Peyer's patch (tissue), 4 donors: ENCODE measurements around the gene ADAMTS7. TPM values are rescaled to one million over a fixed set of nuclear protein-coding genes. Genes with fewer than 3 reads are reported as not detected.
"Not testable (repeated sequence)": the region's sequence is repeated elsewhere in the genome, so short reads cannot be mapped to it uniquely, and the experiment has no call there.

Experiments used
- DNase-seq, 3 donors: peaks; one replicate each; pipeline ENCODE4 v3.0.0-alpha.2; 2017 to 2019
- H3K27ac ChIP-seq, 4 donors: fragments of 200-600 bp; sonication (generic); one replicate each; pipeline ENCODE4 v1.5.1; 2016 to 2019
- H3K27me3 ChIP-seq, 2 donors: fragments of 200-600 bp; sonication (generic); one replicate each; pipeline ENCODE4 v1.5.1; 2019
- H3K36me3 ChIP-seq, 3 donors: fragments of 200-600 bp; sonication (generic); one replicate each; pipeline ENCODE4 v1.5.1; 2016 to 2019
- H3K4me1 ChIP-seq, 4 donors: fragments of 200-600 bp; sonication (generic); one replicate each; pipeline ENCODE4 v1.5.1; 2016 to 2019
- H3K4me3 ChIP-seq, 4 donors: fragments of 200-600 bp; sonication (generic); 1 replicate in 3 of 4; 2 replicates in 1 of 4; pipeline ENCODE4 v1.5.1; 2016 to 2019; ENCODE audit warnings: mild to moderate bottlenecking in 1 of 4
- H3K9me3 ChIP-seq, 4 donors: fragments of 200-600 bp; sonication (generic); one replicate each; pipeline ENCODE4 v1.5.1; 2016 to 2019; ENCODE audit warnings: mild to moderate bottlenecking in 1 of 4
- POLR2A ChIP-seq, 2 donors: fragments of 450-650 bp; IDR thresholded peaks; one replicate each; pipeline ENCODE4 v1.5.1; 2017; ENCODE audit warnings: antibody characterized with exemption in 2 of 2, mild to moderate bottlenecking in 2 of 2, moderate library complexity in 2 of 2
- total RNA-seq, 4 donors: library from RNA; depleted of rRNA; stranded (reverse); fragments of >200 nt; gene quantifications; one replicate each; pipeline ENCODE4 v1.1.0, GENCODE V29; 2016
- TF ChIP-seq, protein P1 (sequence below), 6 experiments: fragments of 450-650 bp in 4 of 6; fragments of 200-600 bp in 2 of 6; sonication (generic) in 1 of 6; IDR thresholded peaks; one replicate each; pipeline ENCODE4 v1.5.1; 2017 to 2019; ENCODE audit warnings: antibody characterized with exemption in 6 of 6, mild to moderate bottlenecking in 3 of 6, moderate library complexity in 1 of 6

ADAMTS7 gene
- total RNA-seq, 4 donors from 2014 or later, result 0.18 to 24.8 (median 2.0) TPM

DNA sequence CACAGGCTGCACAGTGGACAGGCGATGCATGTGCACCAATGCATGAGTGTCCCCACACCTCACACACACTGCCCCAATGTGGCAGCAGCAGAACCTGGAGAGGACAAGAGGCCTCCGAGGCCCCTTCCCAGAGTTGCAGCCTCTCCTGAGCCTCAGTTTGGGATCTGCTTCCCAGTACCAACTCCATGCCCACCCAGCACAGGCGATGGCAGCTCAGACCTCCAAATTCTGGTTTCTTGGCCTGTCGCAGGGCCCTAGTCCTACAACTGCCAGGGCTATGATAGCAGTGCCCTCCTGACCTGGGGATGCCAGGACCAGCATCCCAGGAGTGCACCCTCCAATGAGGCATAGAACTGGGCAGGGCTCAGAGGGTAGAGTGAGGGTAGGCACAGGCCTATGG is 19.9 kb downstream of the ADAMTS7 start:
- no peaks in the 10 kb centered on the region for H3K36me3 ChIP-seq
- no peaks in the 10 kb centered on the region for H3K4me1 ChIP-seq
- TF ChIP-seq POLR2A (IDR thresholded peaks at IDR 0.05), result no peak
- TF ChIP-seq, protein P1, sequence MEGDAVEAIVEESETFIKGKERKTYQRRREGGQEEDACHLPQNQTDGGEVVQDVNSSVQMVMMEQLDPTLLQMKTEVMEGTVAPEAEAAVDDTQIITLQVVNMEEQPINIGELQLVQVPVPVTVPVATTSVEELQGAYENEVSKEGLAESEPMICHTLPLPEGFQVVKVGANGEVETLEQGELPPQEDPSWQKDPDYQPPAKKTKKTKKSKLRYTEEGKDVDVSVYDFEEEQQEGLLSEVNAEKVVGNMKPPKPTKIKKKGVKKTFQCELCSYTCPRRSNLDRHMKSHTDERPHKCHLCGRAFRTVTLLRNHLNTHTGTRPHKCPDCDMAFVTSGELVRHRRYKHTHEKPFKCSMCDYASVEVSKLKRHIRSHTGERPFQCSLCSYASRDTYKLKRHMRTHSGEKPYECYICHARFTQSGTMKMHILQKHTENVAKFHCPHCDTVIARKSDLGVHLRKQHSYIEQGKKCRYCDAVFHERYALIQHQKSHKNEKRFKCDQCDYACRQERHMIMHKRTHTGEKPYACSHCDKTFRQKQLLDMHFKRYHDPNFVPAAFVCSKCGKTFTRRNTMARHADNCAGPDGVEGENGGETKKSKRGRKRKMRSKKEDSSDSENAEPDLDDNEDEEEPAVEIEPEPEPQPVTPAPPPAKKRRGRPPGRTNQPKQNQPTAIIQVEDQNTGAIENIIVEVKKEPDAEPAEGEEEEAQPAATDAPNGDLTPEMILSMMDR (IDR thresholded peaks at IDR 0.05), result no peak
- no peaks in the 10 kb centered on the region for H3K9me3 ChIP-seq
- DNase-seq, result no peak
- H3K4me3 ChIP-seq, result no peak overlapping the region
- H3K27ac ChIP-seq, result no peak overlapping the region
- H3K27me3 ChIP-seq, result no peaks in the 10 kb centered on the region

DNA sequence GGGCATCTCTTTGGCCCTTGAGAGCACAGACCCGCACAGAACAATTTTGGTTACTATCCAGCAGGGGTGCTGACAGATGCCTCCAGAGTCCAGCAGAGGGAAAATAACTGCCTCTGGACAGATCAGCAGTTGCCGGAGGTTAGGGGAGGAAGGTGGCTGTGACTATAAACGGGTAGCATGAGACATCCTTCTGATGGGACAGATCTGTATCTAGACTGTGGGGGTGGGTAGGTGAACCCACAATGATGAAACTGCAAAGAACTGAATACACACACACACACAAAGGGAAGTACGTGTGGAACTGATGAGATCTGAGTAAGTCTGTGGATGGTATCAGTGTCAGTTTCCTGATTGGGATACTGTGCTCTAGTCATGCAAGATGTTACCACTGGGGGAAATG is 21.2 kb downstream of the ADAMTS7 start:
- Histone ChIP-seq H3K9me3 (no peaks in the 10 kb centered on the region), H3K36me3 (no peaks in the 10 kb centered on the region), H3K4me3 (no peak overlapping the region), H3K27ac (no peak overlapping the region), H3K4me1 (no peaks in the 10 kb centered on the region), H3K27me3 (no peaks in the 10 kb centered on the region)
- no peak for DNase-seq
- TF ChIP-seq, protein P1 (IDR thresholded peaks at IDR 0.05), result no peak
- TF ChIP-seq POLR2A (IDR thresholded peaks at IDR 0.05), result no peak

DNA sequence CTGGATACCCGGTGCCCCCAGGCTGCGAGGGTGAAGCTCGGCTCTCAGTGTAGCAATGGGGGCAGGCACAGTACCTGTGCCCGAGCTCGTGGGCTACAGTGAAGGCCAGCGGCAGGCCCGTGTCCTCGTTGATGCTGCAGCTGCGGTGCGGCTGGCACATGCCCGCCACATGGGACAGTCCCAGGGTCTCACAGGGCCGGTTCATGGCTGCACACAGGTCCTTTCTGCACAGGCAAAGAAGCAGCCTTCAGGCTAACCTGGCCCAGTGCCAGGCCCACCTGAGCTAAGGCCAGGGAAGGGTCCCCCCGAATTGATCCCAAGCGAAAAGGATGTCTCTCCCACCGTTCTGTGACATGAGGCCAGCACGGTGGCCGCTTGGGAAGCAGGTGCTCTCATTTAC is 21.6 kb downstream of the ADAMTS7 start:
- H3K27me3 ChIP-seq, result no peaks in the 10 kb centered on the region
- no peak overlapping the region for H3K4me3 ChIP-seq
- H3K36me3 ChIP-seq, result no peaks in the 10 kb centered on the region
- DNase-seq, result no peak
- TF ChIP-seq, protein P1 (IDR thresholded peaks at IDR 0.05), result no peak
- no peak for TF ChIP-seq POLR2A (IDR thresholded peaks at IDR 0.05)
- H3K4me1 ChIP-seq, result no peaks in the 10 kb centered on the region
- H3K9me3 ChIP-seq, result no peaks in the 10 kb centered on the region
- H3K27ac ChIP-seq, result no peak overlapping the region

DNA sequence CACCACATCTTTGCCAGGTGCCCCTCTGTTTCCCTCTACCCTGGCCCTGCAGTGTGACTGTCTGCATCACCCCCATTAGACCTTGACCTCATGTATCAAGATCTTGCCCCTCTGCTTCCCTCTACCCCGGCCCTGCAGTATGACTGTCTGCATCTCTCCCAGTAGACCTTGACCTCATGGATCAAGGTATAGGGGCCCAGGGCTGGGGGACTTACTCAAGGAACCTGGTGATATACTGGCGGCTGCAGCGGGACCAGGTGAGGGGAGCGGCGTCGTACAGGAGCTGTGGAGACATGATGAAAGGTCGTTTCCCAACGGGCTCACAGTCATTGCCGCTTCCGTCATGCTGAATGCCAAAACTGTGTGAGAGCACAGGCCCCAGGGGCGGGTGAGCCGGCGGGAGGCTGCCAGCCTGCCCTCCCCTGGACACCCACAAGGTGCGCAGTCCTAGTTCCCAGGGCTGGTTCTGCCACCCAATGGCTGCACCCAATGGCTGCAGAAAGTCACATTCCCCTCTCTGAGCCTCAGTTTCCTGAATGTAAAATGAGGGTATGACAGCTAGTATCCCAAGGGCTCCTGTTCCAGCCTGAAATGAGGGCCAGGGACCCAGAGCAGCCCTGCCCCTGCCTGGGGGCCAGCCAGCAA is 23.1 kb downstream of the ADAMTS7 start:
- Histone ChIP-seq H3K36me3 (no peaks in the 10 kb centered on the region), H3K9me3 (no peaks in the 10 kb centered on the region), H3K27ac (no peak overlapping the region), H3K27me3 (no peaks in the 10 kb centered on the region), H3K4me1 (no peaks in the 10 kb centered on the region), H3K4me3 (no peak overlapping the region)
- TF ChIP-seq, protein P1 (IDR thresholded peaks at IDR 0.05), result no peak
- TF ChIP-seq POLR2A (IDR thresholded peaks at IDR 0.05), result no peak
- DNase-seq, result no peak

DNA sequence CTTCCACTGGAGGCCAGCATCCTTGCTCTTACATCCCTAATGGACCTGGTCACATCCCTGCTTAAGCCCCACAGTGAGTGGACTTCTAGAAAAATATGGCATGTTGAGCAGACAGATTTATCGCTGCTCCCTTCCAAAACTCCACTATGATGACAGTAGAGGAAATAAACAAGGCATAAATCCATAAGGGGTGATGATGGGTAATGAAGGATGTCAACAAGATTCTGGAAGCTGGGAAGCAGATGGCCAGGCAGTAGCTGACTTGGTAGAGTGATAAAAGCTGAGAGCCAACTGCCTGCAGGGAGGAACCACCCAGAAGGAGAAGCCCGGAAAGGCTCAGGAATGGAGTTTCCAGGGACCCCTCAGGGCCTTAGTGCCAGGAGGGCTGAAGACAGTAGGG is 28.9 kb downstream of the ADAMTS7 start:
- not testable (repeated sequence) for H3K9me3 ChIP-seq, H3K27ac ChIP-seq, H3K4me3 ChIP-seq, DNase-seq, H3K27me3 ChIP-seq, H3K36me3 ChIP-seq, H3K4me1 ChIP-seq

DNA sequence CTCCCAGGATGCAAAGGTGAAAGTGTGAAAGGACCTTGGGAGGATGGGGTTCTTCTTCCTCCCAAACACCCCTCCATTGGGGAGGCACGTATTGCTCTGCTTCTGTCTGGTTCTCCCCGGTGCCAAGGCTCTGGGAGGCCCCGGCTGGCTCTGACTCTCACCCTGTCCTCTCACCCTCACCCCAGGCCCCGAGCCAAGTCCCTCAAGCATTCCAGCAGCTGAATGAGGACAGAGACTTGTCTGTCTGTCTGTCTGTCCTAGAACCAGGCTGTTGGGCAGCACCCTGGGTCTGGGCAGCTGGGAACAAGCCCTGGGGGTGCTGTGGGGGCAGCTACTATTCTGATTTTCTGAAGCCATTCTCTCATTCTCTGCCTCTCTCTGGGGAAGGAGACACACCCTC is 29.9 kb downstream of the ADAMTS7 start:
- H3K4me1 ChIP-seq, H3K36me3 ChIP-seq, H3K27me3 ChIP-seq, DNase-seq, H3K27ac ChIP-seq, H3K9me3 ChIP-seq, H3K4me3 ChIP-seq: not testable (repeated sequence)

DNA sequence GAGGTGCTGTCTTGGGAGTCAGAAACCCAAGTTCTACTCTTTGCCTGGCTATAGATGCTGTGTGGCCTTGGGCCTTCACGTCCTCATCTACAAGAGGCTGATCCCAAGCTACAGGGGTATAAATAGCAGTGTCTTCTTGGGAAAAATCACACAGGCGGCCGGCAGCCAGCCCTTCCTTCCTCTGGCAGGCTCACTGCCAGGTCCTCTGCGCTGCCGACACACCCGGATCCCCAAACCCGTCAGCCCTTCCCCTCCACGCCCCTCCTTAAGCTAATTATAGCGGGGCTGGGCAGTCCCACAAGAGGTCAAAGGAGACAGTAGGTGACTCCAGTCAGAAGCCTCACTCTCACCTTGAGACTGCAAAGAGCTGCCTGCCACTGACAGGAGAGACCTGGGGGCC is 31.3 kb downstream of the ADAMTS7 start:
- not testable (repeated sequence) for H3K4me3 ChIP-seq, H3K4me1 ChIP-seq, H3K27me3 ChIP-seq

DNA sequence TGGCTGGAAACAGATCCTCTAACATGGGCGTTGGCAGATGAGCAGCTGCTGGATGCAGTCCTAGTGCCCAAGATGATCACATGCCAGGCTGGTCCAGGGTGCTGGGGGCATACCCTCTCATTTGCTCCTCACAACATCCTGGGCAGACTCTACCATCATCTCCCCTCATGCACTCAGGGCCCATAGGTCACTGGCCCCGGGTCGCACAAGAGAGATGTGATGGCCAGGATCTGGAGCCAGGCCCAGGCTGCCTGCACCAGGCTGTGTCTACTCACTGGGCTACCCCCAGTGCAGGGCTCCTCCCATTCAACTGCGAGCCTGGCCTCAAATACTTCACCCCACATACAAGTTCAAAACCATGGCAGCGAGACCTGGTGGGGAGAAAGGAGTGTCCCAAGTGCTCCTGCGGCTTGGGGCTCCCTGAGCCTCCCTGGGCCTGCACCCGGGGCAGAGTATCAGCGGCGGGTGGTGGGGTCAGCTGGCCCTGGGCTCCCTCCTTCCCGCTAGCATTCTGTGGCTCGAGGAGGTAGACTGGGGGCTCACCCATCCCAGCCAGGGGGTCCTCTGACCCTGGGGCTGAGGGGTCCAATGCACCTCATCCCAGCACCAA is 32.0 kb downstream of the ADAMTS7 start:
- H3K4me1 ChIP-seq, DNase-seq, H3K27ac ChIP-seq: not testable (repeated sequence)

More for the DNA sequence above, 31.3 kb downstream of the ADAMTS7 start:
- H3K36me3 ChIP-seq, H3K9me3 ChIP-seq, DNase-seq, H3K27ac ChIP-seq: not testable (repeated sequence)

More for the DNA sequence above, 32.0 kb downstream of the ADAMTS7 start:
- not testable (repeated sequence) for H3K4me3 ChIP-seq, H3K9me3 ChIP-seq, H3K36me3 ChIP-seq, H3K27me3 ChIP-seq
